ENCODE results near the gene BLOC1S3.

BLOC1S3 gene, protein sequence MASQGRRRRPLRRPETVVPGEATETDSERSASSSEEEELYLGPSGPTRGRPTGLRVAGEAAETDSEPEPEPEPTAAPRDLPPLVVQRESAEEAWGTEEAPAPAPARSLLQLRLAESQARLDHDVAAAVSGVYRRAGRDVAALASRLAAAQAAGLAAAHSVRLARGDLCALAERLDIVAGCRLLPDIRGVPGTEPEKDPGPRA

DNA sequence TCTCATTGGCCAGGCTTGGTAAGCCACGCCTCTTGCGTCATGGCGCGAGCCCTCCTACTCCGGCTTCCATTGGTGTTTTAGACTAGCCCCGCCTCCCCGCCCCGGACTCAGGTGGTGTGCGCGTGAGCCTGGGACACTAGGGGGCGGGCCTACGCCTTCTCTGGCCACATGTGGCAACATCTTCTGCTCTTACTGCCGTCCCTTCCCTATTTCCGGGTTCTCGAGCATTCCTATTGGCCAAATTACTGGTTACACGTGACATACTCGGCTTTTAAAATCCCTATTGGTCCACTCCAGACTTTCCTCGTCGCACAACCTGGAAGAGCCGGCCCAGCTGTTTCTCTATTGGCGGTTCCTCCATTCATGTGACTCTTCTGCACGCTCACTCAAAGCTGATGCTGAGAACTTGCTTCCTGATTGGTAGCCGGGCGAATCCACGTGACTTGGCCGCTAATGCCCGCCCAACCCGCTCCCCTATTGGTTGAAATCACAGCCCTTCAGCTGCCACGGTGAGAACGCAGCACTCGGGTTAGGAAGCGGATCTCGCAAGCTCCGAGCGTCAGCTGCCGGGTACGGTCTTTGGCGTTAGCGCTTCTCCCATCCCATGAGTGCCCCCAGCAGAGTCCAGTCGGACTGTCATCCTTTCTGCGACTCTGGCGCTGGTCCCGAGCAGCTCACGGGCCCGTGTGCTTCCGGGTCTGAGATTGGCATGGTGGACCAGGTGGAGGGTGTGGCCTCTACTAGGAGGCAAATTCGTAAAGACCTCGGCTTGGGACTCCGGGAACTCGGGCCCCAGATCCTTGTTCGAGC, at the start of gene BLOC1S3:
BLOC1S3 (plus strand) TSS at position 523 of the 810 bp plus-strand sequence. CDS start 513 bp downstream, outside the sequence.
- in situ Hi-C loops (cut with HindIII; ENCODE audit: low pct_ligation_motif_present, low pct_unique_long_range_greater_than_20kb, low sequenced_read_pairs), result no loop called here
- peak; percentile 99 for DNase-seq

DNA sequence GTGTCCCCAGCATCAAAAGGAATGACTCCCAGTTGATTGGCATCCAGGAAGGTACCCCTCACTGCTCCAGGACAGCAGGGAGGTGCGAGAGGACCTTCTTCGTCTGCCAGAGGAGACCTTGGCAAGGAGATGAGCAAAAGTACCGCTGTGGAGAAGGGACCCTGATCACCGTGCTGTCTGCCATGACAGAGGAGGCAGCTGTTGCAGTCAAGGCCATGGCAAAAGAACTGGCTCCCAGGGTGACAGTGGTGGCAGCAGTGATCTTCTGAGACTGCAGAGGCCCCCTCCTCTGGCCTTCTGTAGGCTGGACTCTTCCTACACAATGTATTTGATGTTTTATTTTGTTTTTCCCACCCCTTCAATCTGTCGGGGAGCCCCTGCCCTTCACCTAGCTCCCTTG, 49.8 kb upstream of the BLOC1S3 start:
- no peak for DNase-seq
- in situ Hi-C loops (cut with HindIII; ENCODE audit: low pct_ligation_motif_present, low pct_unique_long_range_greater_than_20kb, low sequenced_read_pairs), result no loop called here

GRCh38 chr19:45130236-45130635, 48.3 kb upstream of the BLOC1S3 start:
- no peak for DNase-seq
- in situ Hi-C loops (cut with HindIII; ENCODE audit: low pct_ligation_motif_present, low pct_unique_long_range_greater_than_20kb, low sequenced_read_pairs), result no loop called here

DNA sequence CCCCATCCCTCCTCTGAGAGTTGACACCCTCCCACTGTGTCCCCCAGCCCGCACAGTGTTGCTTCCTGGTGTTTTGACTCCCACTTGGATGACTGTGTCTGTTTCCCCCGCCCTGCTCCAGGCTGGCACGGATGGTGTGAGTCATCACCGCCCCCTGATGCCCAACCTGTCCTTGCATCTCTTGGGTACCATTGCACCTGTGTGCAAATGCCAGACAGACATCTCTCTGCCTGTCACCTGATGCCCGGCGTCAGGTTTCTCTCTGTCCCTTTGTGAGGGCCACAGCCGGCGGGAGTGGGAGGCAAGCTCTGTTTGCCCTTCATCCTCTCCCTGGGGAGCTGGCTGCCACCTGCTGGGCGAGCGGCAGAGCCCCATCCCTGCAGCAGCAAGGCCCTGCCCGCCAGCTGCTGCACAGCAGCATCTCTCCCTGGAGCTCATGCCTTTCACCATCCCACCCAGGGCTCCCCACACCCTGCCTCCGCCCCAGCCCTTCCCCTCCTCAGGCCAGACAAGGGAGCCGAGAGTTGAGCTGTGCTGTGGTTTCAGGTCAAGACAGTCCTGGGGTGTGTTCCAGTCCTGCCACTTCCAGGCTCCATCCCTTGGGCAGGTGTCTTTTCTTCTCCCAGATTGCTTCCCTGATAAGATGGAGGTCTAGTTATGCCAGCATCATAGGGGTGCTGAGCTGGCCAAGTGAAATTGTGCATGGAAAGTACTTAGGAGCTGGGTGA, 47.5 kb upstream of the BLOC1S3 start:
- peak; percentile 21 for DNase-seq
- in situ Hi-C loops (cut with HindIII; ENCODE audit: low pct_ligation_motif_present, low pct_unique_long_range_greater_than_20kb, low sequenced_read_pairs), result no loop called here

GRCh38 chr19:45133661-45134060, 44.9 kb upstream of the BLOC1S3 start:
- no peak for DNase-seq
- in situ Hi-C loops (cut with HindIII; ENCODE audit: low pct_ligation_motif_present, low pct_unique_long_range_greater_than_20kb, low sequenced_read_pairs), result no loop called here

DNA sequence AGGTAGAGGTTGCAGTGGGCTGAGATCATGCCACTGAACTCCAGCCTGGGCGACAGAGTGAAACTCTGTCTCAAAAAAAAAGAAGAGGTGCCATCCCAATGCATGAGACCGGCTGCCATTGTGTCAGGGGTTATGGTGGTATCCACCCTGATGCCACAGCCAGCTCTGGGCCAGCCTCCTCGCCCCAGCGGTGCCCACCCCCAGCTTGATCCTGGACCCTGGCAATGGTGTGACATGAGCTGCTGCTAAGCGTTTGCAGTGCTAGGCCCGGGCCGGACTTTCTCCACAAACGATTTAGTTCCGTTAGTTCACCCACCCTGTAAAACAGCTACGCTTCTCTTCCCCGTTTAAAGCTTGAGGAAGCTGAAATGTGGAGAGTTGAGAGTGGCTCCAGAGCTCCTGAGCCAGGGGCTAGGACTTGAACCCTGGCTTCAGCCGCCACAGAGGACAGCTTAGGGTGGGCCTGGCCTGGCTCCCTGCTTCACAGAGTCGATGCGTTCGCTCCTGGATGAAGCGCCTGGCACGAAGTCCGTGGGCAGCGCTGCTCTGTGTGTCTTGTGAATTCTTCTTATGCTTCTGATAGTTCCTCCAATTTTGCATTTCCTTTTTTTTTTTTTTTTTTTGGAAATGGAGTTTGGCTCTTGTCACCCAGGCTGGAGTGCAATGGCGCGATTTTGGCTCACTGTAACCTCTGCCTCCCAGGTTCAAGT, 43.3 kb upstream of the BLOC1S3 start:
- in situ Hi-C loops (cut with HindIII; ENCODE audit: low pct_ligation_motif_present, low pct_unique_long_range_greater_than_20kb, low sequenced_read_pairs), result no loop called here
- no peak for DNase-seq

DNA sequence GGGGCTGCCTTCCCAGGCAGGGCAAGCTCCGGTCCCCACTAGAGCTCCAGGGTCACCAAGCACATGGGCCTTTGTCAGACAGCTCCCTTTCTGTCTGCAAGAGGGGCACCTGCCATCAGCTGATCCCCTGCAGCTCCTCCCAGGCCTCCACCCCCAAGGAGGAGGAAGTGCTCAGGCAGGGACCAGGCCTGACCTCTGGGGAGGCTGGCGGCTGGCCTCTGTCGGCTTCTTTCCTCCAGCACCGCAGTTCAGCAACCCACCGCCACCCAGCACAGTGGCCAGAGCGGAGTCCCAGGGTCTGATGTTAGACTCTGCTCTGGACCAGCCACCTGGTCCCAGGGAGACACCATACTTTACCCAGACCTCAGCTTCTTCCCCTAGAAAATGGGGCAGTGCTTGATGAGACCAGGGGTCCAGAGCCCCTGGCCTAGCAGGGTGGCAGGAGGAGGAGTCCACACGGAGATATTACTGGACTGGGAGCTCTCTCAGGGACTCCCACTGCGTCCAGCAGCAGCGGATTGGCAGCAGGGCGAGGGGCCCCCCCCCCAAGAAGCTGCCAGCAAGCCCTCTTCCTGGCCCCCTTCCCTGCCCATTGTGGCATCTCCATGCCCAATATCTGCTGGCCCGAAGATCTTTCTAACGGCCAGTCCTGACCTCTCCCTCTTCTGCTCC, 41.9 kb upstream of the BLOC1S3 start:
- DNase-seq, result no peak
- in situ Hi-C loops (cut with HindIII; ENCODE audit: low pct_ligation_motif_present, low pct_unique_long_range_greater_than_20kb, low sequenced_read_pairs), result no loop called here

DNA sequence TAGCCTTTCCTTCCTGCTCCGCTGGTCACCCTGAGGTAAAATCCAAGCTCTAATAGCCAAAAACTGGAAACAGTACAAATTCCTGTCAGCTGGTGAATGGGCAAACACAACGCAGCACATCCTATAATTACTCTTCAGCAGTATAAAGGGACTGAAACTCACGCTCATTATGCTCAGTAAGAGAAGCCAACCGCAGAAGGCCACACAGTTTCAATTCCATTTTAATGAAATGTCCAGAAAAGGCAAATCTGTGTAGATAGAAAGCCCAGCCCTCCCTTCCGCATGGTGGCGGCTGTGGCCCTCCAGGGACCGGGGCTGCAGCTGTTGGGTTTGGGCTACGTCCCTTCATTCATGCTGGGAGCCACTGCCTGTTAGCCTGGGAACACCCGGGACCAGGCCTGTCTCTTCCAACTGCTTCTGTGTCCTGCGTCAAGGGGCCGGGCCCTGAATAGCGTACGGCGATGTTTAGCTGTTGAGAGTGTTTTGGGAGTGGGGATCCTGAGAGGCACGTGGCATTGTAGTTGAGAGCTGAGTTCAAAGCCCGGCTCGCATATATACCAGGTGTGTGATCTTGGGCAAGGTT, 41.3 kb upstream of the BLOC1S3 start:
- in situ Hi-C loops (cut with HindIII; ENCODE audit: low pct_ligation_motif_present, low pct_unique_long_range_greater_than_20kb, low sequenced_read_pairs), result no loop called here
- no peak for DNase-seq

DNA sequence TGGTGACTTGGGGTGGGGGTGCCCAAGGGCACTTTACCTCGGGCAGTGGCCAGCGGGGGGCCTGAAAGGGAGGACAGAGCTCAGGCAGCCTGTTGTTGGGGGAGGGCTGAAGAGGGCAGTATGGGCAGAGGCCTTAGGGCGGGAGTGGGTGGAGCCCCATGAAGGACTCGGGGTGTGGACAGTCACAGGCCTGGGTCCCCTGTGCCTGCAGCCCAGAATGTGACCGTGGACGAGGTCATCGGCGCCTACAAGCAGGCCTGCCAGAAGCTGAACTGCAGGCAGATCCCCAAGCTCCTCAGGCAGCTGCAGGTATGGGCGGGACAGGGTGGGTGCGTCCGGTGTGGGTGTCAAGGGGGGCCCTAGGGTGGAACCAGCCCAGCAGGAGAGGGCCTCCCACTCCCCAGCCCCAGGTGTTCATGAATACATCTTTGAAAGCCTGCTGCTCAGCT, 40.3 kb upstream of the BLOC1S3 start:
- in situ Hi-C loops (cut with HindIII; ENCODE audit: low pct_ligation_motif_present, low pct_unique_long_range_greater_than_20kb, low sequenced_read_pairs), result no loop called here
- DNase-seq, result no peak

DNA sequence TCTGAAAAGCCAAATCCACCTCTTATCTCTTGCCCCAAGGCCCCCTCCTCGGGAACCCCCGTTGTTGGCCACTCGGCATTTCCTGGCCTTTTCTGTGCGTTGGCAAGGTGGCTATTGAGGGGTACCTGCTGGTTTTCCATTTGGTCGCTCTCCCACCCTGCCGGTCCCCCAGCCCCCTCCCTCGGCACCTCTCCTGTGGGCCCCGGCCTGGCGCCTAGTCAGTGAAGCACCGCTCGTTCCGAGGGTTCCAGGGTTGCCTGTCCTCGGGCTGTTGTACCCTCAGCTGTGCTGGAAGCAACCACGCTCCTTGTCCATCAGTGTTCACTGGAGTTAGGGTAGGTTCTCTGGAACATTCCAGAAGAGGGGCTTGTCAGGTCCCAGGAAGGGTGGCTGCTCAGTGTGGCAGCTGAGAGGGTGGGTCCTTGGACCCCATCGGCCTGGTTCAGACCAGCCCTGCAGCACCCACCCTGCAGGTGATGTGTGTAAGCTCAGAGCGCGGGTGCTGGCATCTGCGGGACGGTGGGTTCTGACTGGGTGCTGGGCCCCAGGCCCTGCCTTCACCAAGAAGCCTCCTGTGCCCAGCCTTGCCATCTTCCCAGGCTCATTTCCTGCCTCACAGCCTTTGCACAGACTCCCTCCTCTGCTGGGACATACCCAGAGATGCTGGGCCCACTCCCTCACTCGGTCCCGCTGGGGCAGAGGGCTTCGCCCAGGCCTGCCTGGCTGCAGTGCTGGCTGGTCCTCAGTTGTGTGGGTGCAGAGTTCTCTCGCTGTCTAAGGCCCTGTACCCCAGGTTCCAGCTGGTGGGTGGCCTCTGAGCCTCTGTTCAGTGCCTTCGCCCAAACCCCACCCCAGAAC, 39.1 kb upstream of the BLOC1S3 start:
- DNase-seq, result no peak
- in situ Hi-C loops (cut with HindIII; ENCODE audit: low pct_ligation_motif_present, low pct_unique_long_range_greater_than_20kb, low sequenced_read_pairs), result no loop called here

GRCh38 chr19:45140144-45140503, 38.5 kb upstream of the BLOC1S3 start:
- in situ Hi-C loops (cut with HindIII; ENCODE audit: low pct_ligation_motif_present, low pct_unique_long_range_greater_than_20kb, low sequenced_read_pairs), result no loop called here
- DNase-seq, result no peak

- in situ Hi-C loops (cut with HindIII; ENCODE audit: low pct_ligation_motif_present, low pct_unique_long_range_greater_than_20kb, low sequenced_read_pairs), result no loop called here
- DNase-seq, result no peak
These were observed 38.1 kb upstream of the BLOC1S3 start for GRCh38 chr19:45140533-45140932.

DNA sequence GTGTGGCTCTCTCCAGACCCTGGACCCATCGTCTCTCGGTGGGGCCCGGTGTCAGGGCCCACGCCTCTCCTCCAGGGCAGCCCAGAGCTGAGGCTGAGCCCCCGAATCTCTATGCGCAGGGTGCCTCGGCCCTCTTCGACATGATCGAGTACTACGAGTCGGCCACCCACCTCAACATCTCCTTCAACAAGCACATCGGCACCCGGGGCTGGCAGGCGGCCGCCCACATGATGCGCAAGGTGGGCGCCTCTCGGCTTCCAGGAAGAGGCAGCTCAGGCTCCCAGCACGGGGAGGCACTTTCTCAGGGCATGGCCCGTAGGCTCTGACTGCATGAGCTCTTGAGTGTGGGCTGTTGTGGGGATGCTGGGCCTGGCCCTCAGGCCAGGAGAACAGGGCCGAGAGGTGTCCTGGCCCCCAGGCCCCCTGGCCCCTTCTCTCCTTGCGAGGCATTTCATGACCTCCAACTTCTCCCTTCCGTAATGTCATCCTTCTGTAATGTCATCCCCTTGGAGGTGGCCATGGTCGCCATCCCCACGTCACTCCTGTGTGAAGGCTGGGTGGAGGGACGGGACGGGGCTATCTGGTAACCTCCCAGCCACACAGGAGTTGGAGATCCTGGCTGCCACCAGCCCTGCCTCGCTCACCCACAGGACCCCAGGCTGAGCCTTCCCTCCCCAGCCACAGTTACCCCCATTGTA, 37.2 kb upstream of the BLOC1S3 start:
- DNase-seq, result no peak
- in situ Hi-C loops (cut with HindIII; ENCODE audit: low pct_ligation_motif_present, low pct_unique_long_range_greater_than_20kb, low sequenced_read_pairs), result no loop called here

DNA sequence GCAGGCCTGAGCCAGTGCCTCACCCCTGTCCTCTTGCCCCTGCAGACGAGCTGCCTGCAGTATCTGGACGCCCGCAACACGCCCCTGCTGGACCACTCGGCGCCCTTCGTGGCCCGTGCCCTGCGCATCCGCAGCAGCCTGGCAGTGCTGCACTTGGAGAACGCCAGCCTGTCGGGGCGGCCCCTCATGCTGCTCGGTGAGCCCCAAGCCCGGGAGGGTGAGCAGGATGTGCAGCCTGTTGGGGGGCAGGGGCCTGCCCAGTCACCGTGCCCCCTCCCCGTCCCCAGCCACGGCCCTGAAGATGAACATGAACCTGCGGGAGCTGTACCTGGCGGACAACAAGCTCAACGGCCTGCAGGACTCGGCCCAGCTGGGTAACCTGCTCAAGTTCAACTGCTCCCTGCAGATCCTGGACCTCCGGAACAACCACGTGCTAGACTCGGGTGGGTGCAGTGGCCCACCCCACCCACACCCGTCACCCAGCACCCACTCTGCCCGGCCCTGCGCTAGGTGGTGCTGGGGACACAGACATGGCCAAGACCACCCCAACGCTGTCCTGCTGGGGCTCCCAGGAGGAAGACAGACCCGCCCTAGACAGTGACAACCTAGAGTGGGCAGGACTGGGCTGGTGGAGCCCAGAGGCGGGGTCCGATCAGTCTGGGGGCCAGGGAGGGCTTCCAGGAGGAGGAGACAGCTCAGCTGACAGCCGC, 36.4 kb upstream of the BLOC1S3 start:
- in situ Hi-C loops (cut with HindIII; ENCODE audit: low pct_ligation_motif_present, low pct_unique_long_range_greater_than_20kb, low sequenced_read_pairs), result no loop called here
- no peak for DNase-seq

DNA sequence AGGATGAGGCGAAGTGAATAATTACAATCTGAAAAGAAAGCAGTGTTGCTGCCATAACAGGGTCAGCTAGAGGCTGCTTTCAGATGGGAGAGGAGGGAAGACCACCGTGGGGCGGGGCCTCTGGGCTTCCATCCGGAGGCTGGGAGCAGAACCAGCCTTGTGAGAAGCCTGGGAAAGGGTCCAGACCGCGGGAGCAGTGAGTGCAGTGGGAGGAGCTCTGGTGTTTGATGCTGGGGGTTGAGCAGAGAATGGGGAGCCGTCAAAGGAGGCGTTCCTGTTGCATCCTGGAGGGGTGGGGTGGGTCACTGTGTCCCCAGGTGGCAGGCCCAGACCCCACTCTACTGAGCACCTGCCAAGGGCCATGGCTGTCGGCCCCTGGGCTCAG, 35.9 kb upstream of the BLOC1S3 start:
- in situ Hi-C loops (cut with HindIII; ENCODE audit: low pct_ligation_motif_present, low pct_unique_long_range_greater_than_20kb, low sequenced_read_pairs), result no loop called here
- DNase-seq, result no peak

Data from ACHN (cell line).